ENCODE measurements around the gene GTF2F1. TPM values are rescaled to one million over a fixed set of nuclear protein-coding genes. Genes with fewer than 3 reads are reported as not detected.

GTF2F1 gene
- total RNA-seq, 1 experiment from 2014 or later: 39.2 TPM

DNA sequence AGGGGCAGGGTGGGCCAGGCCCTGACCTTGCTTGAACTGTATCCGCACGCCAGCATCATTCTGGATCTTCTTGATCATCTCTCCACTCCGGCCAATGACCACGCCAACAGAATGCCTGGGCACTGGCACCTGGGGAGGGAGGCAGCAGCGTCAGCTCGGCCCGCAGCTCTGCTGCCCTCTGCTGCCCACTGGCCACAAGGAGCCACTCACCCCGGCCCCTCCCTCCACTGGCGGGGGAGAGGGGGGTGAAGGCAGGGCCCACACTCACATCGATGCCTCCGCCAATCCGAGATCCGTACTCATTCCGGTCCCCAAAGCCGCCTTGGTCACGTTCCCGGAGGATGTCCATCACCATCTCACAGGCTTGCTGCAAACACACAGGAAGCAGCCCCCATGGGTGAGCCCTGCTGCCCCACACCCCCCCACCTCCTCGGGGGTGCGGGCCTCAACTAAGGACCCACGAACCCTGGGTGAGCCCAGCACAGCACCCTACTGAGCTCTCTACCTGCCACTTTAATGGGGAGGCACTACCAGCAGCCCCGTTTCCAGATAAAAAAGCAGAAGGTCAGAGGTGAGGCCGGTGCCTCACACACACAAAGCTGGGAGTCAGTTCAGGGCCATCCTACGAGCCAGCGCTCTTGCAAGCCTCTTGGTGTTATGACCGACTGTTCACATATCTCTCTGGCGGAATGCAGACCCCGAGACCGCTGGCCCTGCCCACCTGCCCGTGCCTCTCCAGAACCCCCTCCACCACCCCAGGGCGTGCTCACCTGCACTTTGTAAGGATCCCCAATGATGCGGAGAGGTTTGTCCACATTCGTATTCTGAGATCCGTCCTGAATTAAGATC lies 25.0 kb upstream of the GTF2F1 start:
- peak; percentile 14 for DNase-seq
- Mint-ChIP-seq H3K36me3 (ENCODE audit: insufficient read depth, unreplicated experiment) (peaks cover 48% of the 10 kb centered on the region), H3K9me3 (ENCODE audit: low read depth, unreplicated experiment) (no peaks in the 10 kb centered on the region), H3K27me3 (ENCODE audit: unreplicated experiment) (no peaks in the 10 kb centered on the region), H3K4me1 (ENCODE audit: low read depth, unreplicated experiment) (no peaks in the 10 kb centered on the region), H3K27ac (ENCODE audit: unreplicated experiment) (no peak overlapping the region), H3K4me3 (ENCODE audit: low read depth, unreplicated experiment) (no peak overlapping the region)
- intact Hi-C loops (cut with micrococcal nuclease; ENCODE audit: unreplicated experiment): no loop called here
- CTCF ChIA-PET: interaction anchor here (0.6 kb wide), 2 partner anchors 13 to 31 kb away, joined by 3 to 5 read pairs; no protein-coding TSS in a partner anchor
- BruUV-seq (replicated peaks): no TSS peak
- no peak for TF ChIP-seq CTCF (IDR thresholded peaks at IDR 0.05; ENCODE audit: unreplicated experiment)

- Mint-ChIP-seq H3K27ac (ENCODE audit: unreplicated experiment) (no peak overlapping the region), H3K27me3 (ENCODE audit: unreplicated experiment) (no peaks in the 10 kb centered on the region), H3K4me3 (ENCODE audit: low read depth, unreplicated experiment) (no peak overlapping the region), H3K4me1 (ENCODE audit: low read depth, unreplicated experiment) (no peaks in the 10 kb centered on the region), H3K36me3 (ENCODE audit: insufficient read depth, unreplicated experiment) (peaks cover 44% of the 10 kb centered on the region), H3K9me3 (ENCODE audit: low read depth, unreplicated experiment) (no peaks in the 10 kb centered on the region)
- no peak for TF ChIP-seq CTCF (IDR thresholded peaks at IDR 0.05; ENCODE audit: unreplicated experiment)
- no peak for DNase-seq
- CTCF ChIA-PET: interaction anchor here (0.6 kb wide), 2 partner anchors 14 to 32 kb away, joined by 3 to 5 read pairs; no protein-coding TSS in a partner anchor
- no TSS peak for BruUV-seq (replicated peaks)
- intact Hi-C loops (cut with micrococcal nuclease; ENCODE audit: unreplicated experiment): no loop called here
These were observed 23.9 kb upstream of the GTF2F1 start for GRCh38 chr19:6416658-6417405.

DNA sequence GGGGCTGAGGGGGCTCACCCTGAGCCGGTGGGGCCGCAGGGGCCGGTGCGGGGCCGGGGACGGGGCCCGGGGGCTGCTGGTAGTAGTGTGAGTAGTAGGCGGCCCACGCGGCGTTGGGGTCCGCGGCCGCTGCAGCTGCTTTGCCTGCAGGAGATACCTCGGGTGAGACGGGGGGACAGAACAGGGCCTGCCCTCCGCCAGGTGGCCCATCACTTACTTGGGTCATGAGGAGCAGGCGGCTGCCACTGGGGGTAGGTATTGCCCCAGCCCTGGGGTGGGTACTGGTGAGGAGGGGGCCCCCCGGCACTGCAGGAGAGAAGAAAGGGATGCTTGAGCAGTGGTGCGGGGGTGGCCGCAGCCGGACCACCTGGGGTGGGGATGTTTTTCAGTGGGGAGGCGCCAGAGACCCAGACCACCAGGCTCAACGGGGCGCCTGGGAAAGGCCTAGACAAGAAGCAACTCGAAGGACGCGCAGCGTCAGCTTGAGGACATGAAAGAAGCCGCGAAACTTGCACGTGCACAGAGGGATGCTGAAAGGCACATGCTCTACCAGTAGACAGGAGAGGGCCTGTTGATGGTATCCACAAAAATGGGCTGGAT lies 22.7 kb upstream of the GTF2F1 start:
- no TSS peak for BruUV-seq (replicated peaks)
- H3K9me3 Mint-ChIP-seq (ENCODE audit: low read depth, unreplicated experiment): no peaks in the 10 kb centered on the region
- no peaks in the 10 kb centered on the region for H3K27me3 Mint-ChIP-seq (ENCODE audit: unreplicated experiment)
- H3K4me3 Mint-ChIP-seq (ENCODE audit: low read depth, unreplicated experiment): no peak overlapping the region
- H3K27ac Mint-ChIP-seq (ENCODE audit: unreplicated experiment): no peak overlapping the region
- CTCF ChIA-PET: no interaction called here
- no peak for DNase-seq
- intact Hi-C loops (cut with micrococcal nuclease; ENCODE audit: unreplicated experiment): no loop called here
- no peak for TF ChIP-seq CTCF (IDR thresholded peaks at IDR 0.05; ENCODE audit: unreplicated experiment)
- peaks cover 44% of the 10 kb centered on the region for H3K36me3 Mint-ChIP-seq (ENCODE audit: insufficient read depth, unreplicated experiment)
- H3K4me1 Mint-ChIP-seq (ENCODE audit: low read depth, unreplicated experiment): no peaks in the 10 kb centered on the region

GRCh38 chr19:6414793-6415590 lies 22.0 kb upstream of the GTF2F1 start:
- CTCF ChIA-PET: no interaction called here
- no peaks in the 10 kb centered on the region for H3K9me3 Mint-ChIP-seq (ENCODE audit: low read depth, unreplicated experiment)
- peaks cover 44% of the 10 kb centered on the region for H3K36me3 Mint-ChIP-seq (ENCODE audit: insufficient read depth, unreplicated experiment)
- no peak for DNase-seq
- intact Hi-C loops (cut with micrococcal nuclease; ENCODE audit: unreplicated experiment): no loop called here
- H3K4me1 Mint-ChIP-seq (ENCODE audit: low read depth, unreplicated experiment): no peaks in the 10 kb centered on the region
- BruUV-seq (replicated peaks): TSS peak; percentile 36
- H3K27ac Mint-ChIP-seq (ENCODE audit: unreplicated experiment): no peak overlapping the region
- H3K4me3 Mint-ChIP-seq (ENCODE audit: low read depth, unreplicated experiment): no peak overlapping the region
- H3K27me3 Mint-ChIP-seq (ENCODE audit: unreplicated experiment): no peaks in the 10 kb centered on the region
- TF ChIP-seq CTCF (IDR thresholded peaks at IDR 0.05; ENCODE audit: unreplicated experiment): no peak
